ENCODE data around the gene RNF26.

RNF26 gene

GRCh38 chr11:119350302-119350701, 16.0 kb downstream of the RNF26 start:
- DNase-seq (ENCODE audit: low read depth in 1 of 2, low spot score in 1 of 2) = no peak

GRCh38 chr11:119351232-119351631, 16.9 kb downstream of the RNF26 start:
- no peak for DNase-seq (ENCODE audit: low read depth in 1 of 2, low spot score in 1 of 2)

- DNase-seq (ENCODE audit: low read depth in 1 of 2, low spot score in 1 of 2) = no peak
These were observed 18.5 kb downstream of the RNF26 start for GRCh38 chr11:119352857-119353260.

GRCh38 chr11:119355091-119355843, 20.9 kb downstream of the RNF26 start:
- DNase-seq (ENCODE audit: low read depth in 1 of 2, low spot score in 1 of 2) = no peak

GRCh38 chr11:119356349-119357031, 22.2 kb downstream of the RNF26 start:
- peak; percentile 44 to 45 for DNase-seq (ENCODE audit: low read depth in 1 of 2, low spot score in 1 of 2)

- DNase-seq (ENCODE audit: low read depth in 1 of 2, low spot score in 1 of 2) = no peak
These were observed 22.7 kb downstream of the RNF26 start for GRCh38 chr11:119357074-119357473.

GRCh38 chr11:119359365-119360214, 25.3 kb downstream of the RNF26 start:
- DNase-seq (ENCODE audit: low read depth in 1 of 2, low spot score in 1 of 2) = no peak

- DNase-seq (ENCODE audit: low read depth in 1 of 2, low spot score in 1 of 2) = no peak
These were observed 26.9 kb downstream of the RNF26 start for GRCh38 chr11:119361056-119361787.

- no peak for DNase-seq (ENCODE audit: low read depth in 1 of 2, low spot score in 1 of 2)
These were observed 27.8 kb downstream of the RNF26 start for GRCh38 chr11:119361941-119362725.

GRCh38 chr11:119362741-119363080, 28.4 kb downstream of the RNF26 start:
- no peak for DNase-seq (ENCODE audit: low read depth in 1 of 2, low spot score in 1 of 2)

- no peak for DNase-seq (ENCODE audit: low read depth in 1 of 2, low spot score in 1 of 2)
These were observed 28.9 kb downstream of the RNF26 start for GRCh38 chr11:119363081-119363850.

- DNase-seq (ENCODE audit: low read depth in 1 of 2, low spot score in 1 of 2) = peak; percentile 21 to 33
These were observed 29.7 kb downstream of the RNF26 start for GRCh38 chr11:119363851-119364590.

- no peak for DNase-seq (ENCODE audit: low read depth in 1 of 2, low spot score in 1 of 2)
These were observed 30.8 kb downstream of the RNF26 start for GRCh38 chr11:119365071-119365591.

GRCh38 chr11:119366690-119367620, 32.6 kb downstream of the RNF26 start:
- DNase-seq (ENCODE audit: low read depth in 1 of 2, low spot score in 1 of 2) = no peak

- DNase-seq (ENCODE audit: low read depth in 1 of 2, low spot score in 1 of 2) = no peak
These were observed 33.4 kb downstream of the RNF26 start for GRCh38 chr11:119367661-119368120.

- no peak for DNase-seq (ENCODE audit: low read depth in 1 of 2, low spot score in 1 of 2)
These were observed 34.1 kb downstream of the RNF26 start for GRCh38 chr11:119368121-119369034.
